ENCODE data around the gene LETMD1.
"Not testable (repeated sequence)": the region's sequence is repeated elsewhere in the genome, so short reads cannot be mapped to it uniquely, and the experiment has no call there.

LETMD1 gene

GRCh38 chr12:51047655-51048540 lies at the start of gene LETMD1:
LETMD1 (plus strand) TSS chr12:51048327; CDS start chr12:51048357, 30 bp downstream.
- peak; percentile 98 for DNase-seq

- DNase-seq, result no peak
These were observed 49.0 kb upstream of the LETMD1 start for GRCh38 chr12:50999093-50999492.

GRCh38 chr12:51000245-51000644 lies 47.9 kb upstream of the LETMD1 start:
- no peak for DNase-seq

GRCh38 chr12:51001799-51002198 lies 46.3 kb upstream of the LETMD1 start:
- no peak for DNase-seq

GRCh38 chr12:51004504-51004903 lies 43.6 kb upstream of the LETMD1 start:
- no peak for DNase-seq

- no peak for DNase-seq
These were observed 43.1 kb upstream of the LETMD1 start for GRCh38 chr12:51005030-51005429.

GRCh38 chr12:51005671-51006070 lies 42.5 kb upstream of the LETMD1 start:
- peak; percentile 73 for DNase-seq

- DNase-seq, result no peak
These were observed 39.6 kb upstream of the LETMD1 start for GRCh38 chr12:51008329-51009055.

GRCh38 chr12:51009056-51009440 lies 39.1 kb upstream of the LETMD1 start:
- no peak for DNase-seq

- DNase-seq, result no peak
These were observed 36.2 kb upstream of the LETMD1 start for GRCh38 chr12:51011955-51012354.

- DNase-seq, result no peak
These were observed 35.4 kb upstream of the LETMD1 start for GRCh38 chr12:51012570-51013236.

GRCh38 chr12:51013441-51013840 lies 34.7 kb upstream of the LETMD1 start:
- DNase-seq, result no peak

- DNase-seq, result not testable (repeated sequence)
These were observed 33.7 kb upstream of the LETMD1 start for GRCh38 chr12:51014467-51014866.

- DNase-seq, result no peak
These were observed 30.7 kb upstream of the LETMD1 start for GRCh38 chr12:51017452-51017851.

GRCh38 chr12:51018956-51019355 lies 29.2 kb upstream of the LETMD1 start:
- DNase-seq, result no peak

GRCh38 chr12:51019927-51020326 lies 28.2 kb upstream of the LETMD1 start:
- DNase-seq, result no peak

- DNase-seq, result peak; percentile 9
These were observed 27.5 kb upstream of the LETMD1 start for GRCh38 chr12:51020448-51021182.

GRCh38 chr12:51021694-51022093 lies 26.4 kb upstream of the LETMD1 start:
- DNase-seq, result no peak

GRCh38 chr12:51023625-51024382 lies 24.3 kb upstream of the LETMD1 start:
- DNase-seq, result no peak

GRCh38 chr12:51025338-51025835 lies 22.7 kb upstream of the LETMD1 start:
- DNase-seq, result peak; percentile 50

GRCh38 chr12:51025836-51026638 lies 22.1 kb upstream of the LETMD1 start, which contains the start of gene SLC11A2:
SLC11A2 (minus strand) TSS chr12:51026384; CDS start chr12:51010728, 15,656 bp downstream.
- peak; percentile 98 for DNase-seq

Data from DMS53 (cell line).